ENCODE data around the gene THEM4.

THEM4 gene

DNA sequence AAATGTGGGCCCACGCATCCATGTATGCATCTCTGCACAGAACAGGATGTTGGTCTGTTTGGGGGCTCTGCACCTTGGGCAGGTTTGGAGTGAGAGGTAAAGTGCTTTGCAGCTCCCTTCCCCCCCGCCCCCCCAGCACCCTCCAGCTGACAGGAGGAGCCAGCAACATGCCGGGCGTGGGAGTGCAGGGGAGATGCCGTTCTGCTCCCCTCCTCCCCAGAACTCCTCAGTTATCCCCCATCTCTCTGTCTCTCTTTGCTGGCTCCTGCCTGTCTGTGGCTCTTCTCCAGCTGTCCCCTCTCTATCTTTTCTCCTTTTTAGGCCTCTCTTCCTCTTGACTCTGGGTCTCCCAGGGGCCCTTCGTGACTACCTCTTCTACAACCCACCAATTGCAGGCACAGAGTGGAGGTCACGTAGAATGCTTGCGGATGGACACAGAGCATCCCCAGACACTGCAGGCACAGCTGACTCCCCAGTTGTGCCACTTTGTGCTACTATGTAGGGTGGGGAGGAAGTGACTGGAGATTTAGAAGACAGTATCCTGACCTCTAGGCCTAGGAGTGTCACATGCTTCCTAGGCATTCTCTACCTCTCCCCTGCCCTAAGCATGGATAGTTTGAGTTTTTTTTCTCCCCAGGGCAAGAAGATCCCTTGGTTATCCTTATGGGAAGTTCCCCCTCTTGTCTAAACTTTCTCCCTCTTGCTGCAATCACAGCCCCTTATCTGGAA is 76.0 kb downstream of the THEM4 start:
- DNase-seq = no peak

DNA sequence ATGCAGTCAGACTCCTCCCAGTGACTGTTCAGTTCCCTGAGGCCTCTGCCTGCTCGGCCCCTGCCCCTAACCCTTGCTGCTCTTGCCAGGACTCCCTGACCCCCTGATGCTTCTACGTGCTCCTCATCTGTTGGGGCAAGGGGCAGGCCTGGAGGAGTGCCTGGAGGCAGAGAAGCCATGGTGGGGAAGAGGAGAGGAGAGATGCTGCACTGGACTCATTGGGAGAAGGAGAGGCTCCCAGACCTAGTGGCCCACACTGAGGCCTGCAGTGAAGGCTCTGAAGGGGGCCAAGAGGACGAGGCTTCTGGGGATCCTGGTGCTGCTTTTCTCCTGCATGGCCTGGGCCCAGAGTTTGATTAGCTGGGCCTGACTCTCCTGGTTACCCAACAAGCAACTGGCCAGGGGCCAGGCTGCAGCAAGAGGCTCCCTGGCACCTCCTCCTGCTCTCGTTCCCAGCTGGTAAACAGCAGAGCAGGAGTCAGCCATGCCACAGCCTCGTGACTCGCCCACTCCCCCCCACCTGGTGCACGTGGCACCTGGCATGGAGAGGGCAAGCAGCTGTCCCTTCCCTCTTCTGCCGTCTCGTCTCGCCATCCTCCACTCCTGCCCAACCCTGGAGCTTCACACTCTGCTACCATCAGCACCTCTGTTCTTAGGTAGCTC is 76.9 kb downstream of the THEM4 start:
- DNase-seq = peak; percentile 95

DNA sequence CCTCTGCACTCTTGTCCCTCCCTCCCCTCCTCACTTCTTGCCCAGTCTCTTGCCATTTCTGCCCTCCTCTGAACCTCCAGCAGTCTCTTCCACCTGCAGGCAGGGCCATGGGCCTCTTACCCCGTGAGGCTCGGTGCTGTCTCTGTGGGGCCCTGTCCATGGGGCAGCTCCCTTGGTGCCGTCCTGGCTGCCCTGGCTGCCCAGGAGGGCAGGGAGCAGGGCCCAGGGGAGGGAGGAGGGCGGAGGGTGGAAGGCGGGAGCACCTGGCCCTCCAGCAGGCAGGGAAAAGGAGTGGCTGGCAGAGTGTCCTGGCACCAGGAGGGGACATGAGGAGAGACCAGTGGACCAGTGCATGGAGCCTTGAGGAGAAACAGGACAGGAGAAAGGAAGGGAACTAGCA is 77.7 kb downstream of the THEM4 start, which contains the start of gene RORC:
Gene RORC, minus strand, starts transcription at position 198 of the 400 bp plus-strand sequence. Its CDS starts 38 bp downstream, at position 160.
- DNase-seq = peak; percentile 56

GRCh38 chr1:151831256-151831591 is 78.1 kb downstream of the THEM4 start:
- DNase-seq = no peak

DNA sequence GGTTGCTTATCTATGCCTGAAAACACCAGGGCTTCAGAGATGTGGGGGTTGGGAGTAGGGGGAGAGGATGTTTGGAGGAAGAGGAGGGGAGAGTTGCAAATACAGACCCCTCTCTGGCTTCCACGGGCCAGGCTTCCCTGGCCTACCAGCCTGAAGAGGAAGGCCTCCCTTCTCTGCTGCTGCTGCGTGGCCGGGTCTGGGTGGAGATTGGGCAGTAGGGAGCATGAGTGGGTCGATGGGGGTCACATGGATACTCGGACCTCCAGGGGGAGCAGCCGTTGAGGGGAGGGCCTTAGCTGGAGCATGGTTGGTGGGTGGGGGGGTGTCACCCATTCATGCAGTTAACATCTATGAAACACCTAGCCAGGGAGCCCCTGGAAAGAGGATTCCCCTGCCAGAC is 79.3 kb downstream of the THEM4 start:
- DNase-seq = no peak

DNA sequence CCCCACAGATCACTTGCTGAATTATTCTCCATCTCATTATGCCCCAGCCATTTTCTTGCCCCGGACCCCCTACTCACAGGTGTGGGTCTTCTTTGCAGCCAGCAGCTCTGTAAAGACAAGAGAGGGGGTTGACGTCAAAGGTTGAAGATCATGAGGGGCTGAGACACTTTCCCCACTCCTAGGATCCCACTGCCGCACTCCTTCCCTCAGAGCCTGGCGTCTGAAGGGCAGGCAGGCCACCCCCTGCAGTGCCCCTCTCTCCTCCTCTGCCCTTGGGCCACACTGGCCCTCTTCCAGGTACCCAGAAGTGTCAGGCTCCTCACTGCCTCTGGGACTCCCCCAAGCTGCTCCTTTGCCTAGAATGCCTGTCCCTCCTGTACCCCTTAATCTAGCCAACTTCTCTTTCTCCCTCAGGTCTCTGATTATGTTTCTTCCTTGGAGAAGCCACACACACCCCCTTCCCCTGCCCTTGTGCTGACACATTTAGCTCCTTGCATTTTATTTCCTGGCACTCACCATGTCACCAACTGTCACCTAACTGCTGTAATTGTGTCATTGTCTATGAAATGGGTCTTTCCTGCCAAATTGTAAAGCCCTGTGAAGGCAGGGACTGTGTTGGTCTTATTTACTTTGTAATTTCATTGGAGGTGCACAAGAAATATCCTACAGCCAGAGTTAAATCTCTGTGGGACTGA is 79.8 kb downstream of the THEM4 start:
- DNase-seq = no peak

- peak; percentile 64 for DNase-seq
Measured at GRCh38 chr1:151828921-151829320, 80.4 kb downstream of the THEM4 start.

DNA sequence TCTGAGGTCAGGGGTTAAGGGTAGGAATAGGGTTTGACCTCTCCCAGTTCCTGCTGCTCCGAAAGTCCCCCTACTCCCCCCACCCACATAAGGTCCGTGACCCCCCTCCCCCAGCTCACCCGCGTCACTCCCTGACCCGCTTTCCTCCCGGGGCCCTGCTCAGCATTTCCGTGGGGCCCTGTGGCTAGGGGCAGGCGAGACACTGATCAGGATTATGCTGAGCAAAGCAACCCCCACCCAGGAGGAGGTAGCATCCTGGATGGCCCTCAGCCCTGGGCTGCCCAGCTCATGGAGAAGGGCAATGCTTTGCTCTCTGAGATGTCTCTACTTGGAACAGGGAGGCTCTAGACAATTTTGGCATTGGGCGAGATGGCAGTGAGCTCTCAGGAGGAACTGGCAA is 81.5 kb downstream of the THEM4 start:
- no peak for DNase-seq

- DNase-seq = no peak
Measured at GRCh38 chr1:151825751-151826660, 83.3 kb downstream of the THEM4 start.

DNA sequence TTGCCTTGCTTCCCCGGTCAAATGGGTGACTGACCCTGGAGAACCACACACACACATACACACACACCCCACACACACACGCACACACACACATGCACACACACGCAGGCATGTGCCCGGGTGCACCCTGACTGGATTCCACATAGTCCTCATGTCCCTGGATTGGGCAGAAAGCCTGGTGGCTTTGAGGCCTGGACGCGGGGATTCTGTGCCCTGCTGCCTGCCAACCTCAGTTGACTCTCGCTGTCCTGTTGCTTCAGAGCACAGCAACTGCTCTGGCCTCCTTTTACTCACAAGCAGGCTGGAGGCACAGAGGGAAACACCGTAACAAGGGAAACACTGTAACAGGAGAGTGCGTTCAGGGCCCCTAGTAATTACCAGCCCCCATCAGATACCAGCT is 84.1 kb downstream of the THEM4 start:
- DNase-seq = no peak

Data from DMS79 treated with DMSO at 0.1 percent for 48 hours (cell line).